ENCODE measurements around the gene AP5B1.

The AP5B1 gene

GRCh38 chr11:65782816-65783228 is 2.0 kb upstream of the AP5B1 start:
- no peak for TF ChIP-seq GLIS3 (CRISPR knock-in tag; IDR thresholded peaks at IDR 0.05)
- ATAC-seq: no peak

- no peak for ATAC-seq
- TF ChIP-seq ESRRG (CRISPR knock-in tag; IDR thresholded peaks at IDR 0.05) (no peak), GLIS3 (CRISPR knock-in tag; IDR thresholded peaks at IDR 0.05) (no peak), CSRNP3 (CRISPR knock-in tag; IDR thresholded peaks at IDR 0.05) (no peak), BACH2 (CRISPR knock-in tag; IDR thresholded peaks at IDR 0.05; ENCODE audit: borderline replicate concordance) (no peak), ZFP30 (CRISPR knock-in tag; IDR thresholded peaks at IDR 0.05) (no peak), ARNTL (CRISPR knock-in tag; IDR thresholded peaks at IDR 0.05; ENCODE audit: borderline replicate concordance, low read depth) (no peak), TSHZ2 (CRISPR knock-in tag; IDR thresholded peaks at IDR 0.05) (no peak), RARB (CRISPR knock-in tag; IDR thresholded peaks at IDR 0.05) (no peak), CSDC2 (CRISPR knock-in tag; IDR thresholded peaks at IDR 0.05) (no peak)
Observed at GRCh38 chr11:65781962-65782815, 1.4 kb upstream of the AP5B1 start.

GRCh38 chr11:65781152-65781961 is 581 bp upstream of the AP5B1 start:
- peak; percentile 13 for ATAC-seq

More at GRCh38 chr11:65781152-65781961, 581 bp upstream of the AP5B1 start:
- TF ChIP-seq BACH2 (CRISPR knock-in tag; IDR thresholded peaks at IDR 0.05; ENCODE audit: borderline replicate concordance) (no peak), CREB5 (CRISPR knock-in tag; IDR thresholded peaks at IDR 0.05; ENCODE audit: low read depth) (no peak), ZC3H10 (CRISPR knock-in tag; IDR thresholded peaks at IDR 0.05) (no peak), OSR1 (CRISPR knock-in tag; IDR thresholded peaks at IDR 0.05) (no peak), TSHZ2 (CRISPR knock-in tag; IDR thresholded peaks at IDR 0.05) (no peak), ZFP30 (CRISPR knock-in tag; IDR thresholded peaks at IDR 0.05) (no peak), ISL1 (CRISPR knock-in tag; IDR thresholded peaks at IDR 0.05) (no peak), RARB (CRISPR knock-in tag; IDR thresholded peaks at IDR 0.05) (no peak), PPARA (CRISPR knock-in tag; IDR thresholded peaks at IDR 0.05; ENCODE audit: borderline replicate concordance) (no peak), GLIS3 (CRISPR knock-in tag; IDR thresholded peaks at IDR 0.05) (no peak), ZNF565 (CRISPR knock-in tag; conservative IDR thresholded peaks at IDR 0.05; ENCODE audit: low read depth) (no peak), TCF4 (CRISPR knock-in tag; IDR thresholded peaks at IDR 0.05; ENCODE audit: borderline replicate concordance) (no peak), POU6F1 (CRISPR knock-in tag; IDR thresholded peaks at IDR 0.05; ENCODE audit: borderline replicate concordance, low read depth) (no peak), ZNF70 (CRISPR knock-in tag; IDR thresholded peaks at IDR 0.05) (no peak), ESRRG (CRISPR knock-in tag; IDR thresholded peaks at IDR 0.05) (no peak), ZFP3 (CRISPR knock-in tag; IDR thresholded peaks at IDR 0.05) (no peak)
